Activated CD4-positive, alpha-beta T cell treated with anti-CD3 and anti-CD28 coated beads, Interleukin-2, amount 50 U/mL, for 48 hours (primary cell): ENCODE data around the gene L3MBTL2.

Source experiments
- DNase-seq, 2 experiments: peaks; one replicate each; pipeline ENCODE4 v3.0.0-alpha.2; 2020

Gene L3MBTL2

GRCh38 chr22:41280065-41280464 is 75.0 kb downstream of the L3MBTL2 start:
- DNase-seq, result no peak

DNA sequence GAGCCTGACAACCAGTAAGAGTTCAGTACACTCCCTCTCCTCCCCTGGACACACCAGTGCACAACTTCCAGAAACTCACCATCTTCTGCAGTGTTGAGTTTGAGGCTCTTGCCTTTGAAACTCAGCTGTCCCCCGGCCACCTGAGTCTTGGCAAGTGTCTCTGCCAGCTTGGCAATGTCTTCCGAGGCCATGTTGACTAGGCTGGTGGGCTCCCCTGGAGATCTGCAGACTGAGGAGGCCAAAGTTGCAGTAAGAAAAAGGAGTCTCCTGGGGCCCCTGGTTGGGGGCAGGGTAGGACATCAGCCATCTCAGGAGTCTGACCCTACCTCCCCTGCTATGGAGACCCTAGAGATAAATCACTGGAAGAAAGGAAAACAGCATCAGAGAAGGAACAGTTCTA is 75.7 kb downstream of the L3MBTL2 start:
- DNase-seq, result no peak
